Kidney (tissue), 14 donors: ENCODE data around the gene CLIC4. TPM values are rescaled to one million over a fixed set of nuclear protein-coding genes. Genes with fewer than 3 reads are reported as not detected.
A peak's percentile ranks its signal among the peaks of the same experiment; 100 is the strongest.

Source experiments
- DNase-seq, 5 donors: peaks; one replicate each; pipeline ENCODE4 v3.0.0-alpha.2; 2013 to 2020
- FAIRE-seq: peaks from 2 replicates; lab custom pipeline; 2012; peaks lifted over from hg19 to GRCh38; lab: Jason Lieb, UNC
- H3K27ac ChIP-seq, 2 donors: one replicate each; pipeline ENCODE4 v1.7.0; 2013; ENCODE audit warnings: low read depth in 2 of 2, low read length in 2 of 2, inconsistent platforms in 1 of 2
- H3K27me3 ChIP-seq: one replicate; pipeline ENCODE4 v1.7.1; 2013; ENCODE audit warnings: low read length, inconsistent platforms; ENCODE audit not compliant: control insufficient read depth, insufficient read depth
- H3K36me3 ChIP-seq, 3 donors: one replicate each; pipeline versions ENCODE4 v1.7.0 to v1.7.1; 2013; ENCODE audit warnings: low read length in 3 of 3, control low read depth in 1 of 3, inconsistent platforms in 1 of 3; ENCODE audit not compliant: insufficient read depth in 3 of 3, control insufficient read depth in 2 of 3
- H3K4me1 ChIP-seq, 3 donors: one replicate each; pipeline versions ENCODE4 v1.7.0 to v1.7.1; 2013; ENCODE audit warnings: low read length in 3 of 3, inconsistent platforms in 1 of 3, low read depth in 1 of 3; ENCODE audit not compliant: control insufficient read depth in 2 of 3, insufficient read depth in 2 of 3
- H3K4me3 ChIP-seq, 3 donors: one replicate each; pipeline versions ENCODE4 v1.7.0 to v1.8.1; 2013; ENCODE audit warnings: low read length in 3 of 3, control low read depth in 1 of 3, inconsistent platforms in 1 of 3
- H3K9ac ChIP-seq, 3 donors: one replicate each; pipeline versions ENCODE4 v1.7.0 to v1.7.1; 2013; ENCODE audit warnings: low read length in 3 of 3, control low read depth in 1 of 3, inconsistent platforms in 1 of 3
- H3K9me3 ChIP-seq, 3 donors: one replicate each; pipeline versions ENCODE4 v1.7.0 to v1.7.1; 2013; ENCODE audit warnings: low read length in 3 of 3, control low read depth in 1 of 3, inconsistent platforms in 1 of 3; ENCODE audit not compliant: control insufficient read depth in 2 of 3, insufficient read depth in 1 of 3
- CTCF ChIP-seq: IDR thresholded peaks from 3 replicates; pipeline ENCODE4 v1.5.1; 2012; ENCODE audit warnings: mild to moderate bottlenecking, moderate library complexity, borderline replicate concordance; ENCODE audit not compliant: insufficient read depth; ENCODE audit errors: extremely low read depth
- intact Hi-C: fragments of 100-400 bp; cut with DNase I; formaldehyde crosslinking; loops from one replicate; pipeline ENCODE4 v1.11.1; 2022
- polyA plus RNA-seq: library from polyadenylated mRNA; stranded (reverse); fragments of 350-450 nt; fragmentation: Illumina TruSeq; extraction: RNeasy Lipid Tissue Mini Kit (QIAGEN cat#74804); gene quantifications from one replicate; pipeline ENCODE4 v1.2.3, GENCODE V29; 2014; ENCODE audit warnings: low read depth, low replicate concordance; ENCODE audit not compliant: insufficient read depth
- total RNA-seq: library from RNA; stranded (reverse); fragmentation: NEBNext Ultra II Directional; extraction: Animal tissue kit (Norgen Biotek cat#: 25700); gene quantifications from one replicate; pipeline ENCODE4 v1.2.1, GENCODE V29; 2021
- donor health status: control.
- donor health status: control.
- donor health status: control.
- donor health status: control.
- donor health status: control.
- donor health status: DM: yes; HTN: yes; CAD: no.
- donor health status: Normal renal cell carcinoma (clear cell type).

Gene CLIC4
- total and polyA plus RNA-seq, 2 donors from 2014 or later, result 72.7 to 315 TPM

GRCh38 chr1:24769656-24770651 is 24.7 kb downstream of the CLIC4 start:
- H3K9me3 ChIP-seq, result no peaks in the 10 kb centered on the region
- no peak for TF ChIP-seq CTCF
- H3K4me1 ChIP-seq, result peaks cover 4 to 7% (median 5%) of the 10 kb centered on the region in 3 donors
- no peaks in the 10 kb centered on the region for H3K27me3 ChIP-seq
- peak overlapping the region; percentile 84 to 91 for H3K27ac ChIP-seq
- H3K9ac ChIP-seq, result no peak overlapping the region
- DNase-seq (peak in 2 of 5 donors; percentile 27 to 80), FAIRE-seq (peak; percentile 96)
- no peak overlapping the region for H3K4me3 ChIP-seq
- H3K36me3 ChIP-seq, result no peaks in the 10 kb centered on the region
- intact Hi-C loops, result no loop called here

- Histone ChIP-seq H3K9me3 (no peaks in the 10 kb centered on the region), H3K4me1 (peaks cover 5 to 7% (median 5%) of the 10 kb centered on the region in 3 donors), H3K9ac (peak overlapping the region in 2 of 3 donors; percentile 2 to 15), H3K27me3 (no peaks in the 10 kb centered on the region), H3K36me3 (no peaks in the 10 kb centered on the region), H3K4me3 (no peak overlapping the region), H3K27ac (peak overlapping the region; percentile 84 to 91)
- no peak for TF ChIP-seq CTCF
- intact Hi-C loops, result no loop called here
- DNase-seq (peak in 2 of 5 donors; percentile 22), FAIRE-seq (no peak)
Observed at GRCh38 chr1:24770881-24771280, 25.6 kb downstream of the CLIC4 start.

- H3K27me3 ChIP-seq, result no peaks in the 10 kb centered on the region
- FAIRE-seq, result no peak
- H3K27ac ChIP-seq, result peak overlapping the region; percentile 49 to 91
- H3K36me3 ChIP-seq, result no peaks in the 10 kb centered on the region
- no peaks in the 10 kb centered on the region for H3K9me3 ChIP-seq
- no peak for DNase-seq
- intact Hi-C loops, result no loop called here
- H3K4me3 ChIP-seq, result no peak overlapping the region
- peak overlapping the region in 1 of 3 donors; percentile 24 for H3K9ac ChIP-seq
- peaks cover 5 to 8% (median 7%) of the 10 kb centered on the region in 3 donors for H3K4me1 ChIP-seq
- no peak for TF ChIP-seq CTCF
Observed at GRCh38 chr1:24771574-24771973, 26.3 kb downstream of the CLIC4 start.
